Measurements from ENCODE around the gene MCFD2. TPM values are rescaled to one million over a fixed set of nuclear protein-coding genes. Genes with fewer than 3 reads are reported as not detected.

MCFD2 gene
- total RNA-seq, 1 experiment from 2014 or later: 90.5 TPM

- intact Hi-C loops (cut with micrococcal nuclease; ENCODE audit: unreplicated experiment): no loop called here
- Histone ChIP-seq H3K27ac (ENCODE audit: low read depth, low read length, poor library complexity, severe bottlenecking) (no peak overlapping the region), H3K36me3 (ENCODE audit: insufficient read depth, low read length, poor library complexity, severe bottlenecking) (no peaks in the 10 kb centered on the region), H3K9me3 (ENCODE audit: low read depth, low read length, poor library complexity, severe bottlenecking) (peaks cover 12% of the 10 kb centered on the region), H3K27me3 (replicated peaks; ENCODE audit: insufficient read depth, low read depth, low read length, poor library complexity) (no peaks in the 10 kb centered on the region), H3K4me1 (ENCODE audit: insufficient read depth, low read length, poor library complexity, severe bottlenecking) (no peaks in the 10 kb centered on the region), H3K4me3 (ENCODE audit: low read depth, low read length, poor library complexity, severe bottlenecking) (no peak overlapping the region)
- no TSS peak for BruUV-seq (replicated peaks)
- no peak for TF ChIP-seq CTCF (conservative IDR thresholded peaks at IDR 0.05; ENCODE audit: low read depth, low read length)
- TF ChIP-seq EZH2 (IDR thresholded peaks at IDR 0.05; ENCODE audit: borderline replicate concordance, low read depth, low read length, poor library complexity, severe bottlenecking): no peak
- ChIA-PET POLR2A (ENCODE audit: low non-redundant PET) (no interaction called here), CTCF (interaction anchor here (0.7 kb wide), 1 partner anchor 401 kb away, joined by 3 read pairs; no protein-coding TSS in a partner anchor)
- DNase-seq (ENCODE audit: low spot score): no peak
Measured at GRCh38 chr2:46922606-46923005, 7.0 kb upstream of the MCFD2 start.

GRCh38 chr2:46921676-46922448 lies 6.3 kb upstream of the MCFD2 start:
- no peaks in the 10 kb centered on the region for H3K36me3 ChIP-seq (ENCODE audit: insufficient read depth, low read length, poor library complexity, severe bottlenecking)
- H3K9me3 ChIP-seq (ENCODE audit: low read depth, low read length, poor library complexity, severe bottlenecking): peaks cover 9% of the 10 kb centered on the region
- intact Hi-C loops (cut with micrococcal nuclease; ENCODE audit: unreplicated experiment): no loop called here
- BruUV-seq (replicated peaks): no TSS peak
- H3K4me1 ChIP-seq (ENCODE audit: insufficient read depth, low read length, poor library complexity, severe bottlenecking): no peaks in the 10 kb centered on the region
- no peak for DNase-seq (ENCODE audit: low spot score)
- H3K27ac ChIP-seq (ENCODE audit: low read depth, low read length, poor library complexity, severe bottlenecking): no peak overlapping the region
- TF ChIP-seq CTCF (conservative IDR thresholded peaks at IDR 0.05; ENCODE audit: low read depth, low read length) (no peak), EZH2 (IDR thresholded peaks at IDR 0.05; ENCODE audit: borderline replicate concordance, low read depth, low read length, poor library complexity, severe bottlenecking) (no peak)
- CTCF ChIA-PET: interaction anchor here (0.5 to 0.7 kb wide), 2 partner anchors 397 to 402 kb away, joined by 3 read pairs; no protein-coding TSS in a partner anchor
- POLR2A ChIA-PET (ENCODE audit: low non-redundant PET): no interaction called here
- no peak overlapping the region for H3K4me3 ChIP-seq (ENCODE audit: low read depth, low read length, poor library complexity, severe bottlenecking)
- no peaks in the 10 kb centered on the region for H3K27me3 ChIP-seq (replicated peaks; ENCODE audit: insufficient read depth, low read depth, low read length, poor library complexity)

GRCh38 chr2:46917628-46918027 lies 2.0 kb upstream of the MCFD2 start:
- H3K36me3 ChIP-seq (ENCODE audit: insufficient read depth, low read length, poor library complexity, severe bottlenecking): no peaks in the 10 kb centered on the region
- POLR2A ChIA-PET (ENCODE audit: low non-redundant PET): no interaction called here
- intact Hi-C loops (cut with micrococcal nuclease; ENCODE audit: unreplicated experiment): loop anchor here (2.0 kb wide), 1 partner anchor 405 kb away; no protein-coding TSS in a partner anchor
- no peak overlapping the region for H3K4me3 ChIP-seq (ENCODE audit: low read depth, low read length, poor library complexity, severe bottlenecking)
- no peaks in the 10 kb centered on the region for H3K27me3 ChIP-seq (replicated peaks; ENCODE audit: insufficient read depth, low read depth, low read length, poor library complexity)
- no peaks in the 10 kb centered on the region for H3K9me3 ChIP-seq (ENCODE audit: low read depth, low read length, poor library complexity, severe bottlenecking)
- no TSS peak for BruUV-seq (replicated peaks)
- H3K4me1 ChIP-seq (ENCODE audit: insufficient read depth, low read length, poor library complexity, severe bottlenecking): peaks cover 14% of the 10 kb centered on the region
- TF ChIP-seq EZH2 (IDR thresholded peaks at IDR 0.05; ENCODE audit: borderline replicate concordance, low read depth, low read length, poor library complexity, severe bottlenecking) (no peak), CTCF (conservative IDR thresholded peaks at IDR 0.05; ENCODE audit: low read depth, low read length) (no peak)
- CTCF ChIA-PET: interaction anchor here (1.4 kb wide), 1 partner anchor 406 kb away, joined by 7 read pairs; no protein-coding TSS in a partner anchor
- no peak for DNase-seq (ENCODE audit: low spot score)
- H3K27ac ChIP-seq (ENCODE audit: low read depth, low read length, poor library complexity, severe bottlenecking): no peak overlapping the region

Measured in A673 (cell line).